ENCODE measurements around the gene ZMAT3.
"Not testable (repeated sequence)": the region's sequence is repeated elsewhere in the genome, so short reads cannot be mapped to it uniquely, and the experiment has no call there.

Gene ZMAT3

DNA sequence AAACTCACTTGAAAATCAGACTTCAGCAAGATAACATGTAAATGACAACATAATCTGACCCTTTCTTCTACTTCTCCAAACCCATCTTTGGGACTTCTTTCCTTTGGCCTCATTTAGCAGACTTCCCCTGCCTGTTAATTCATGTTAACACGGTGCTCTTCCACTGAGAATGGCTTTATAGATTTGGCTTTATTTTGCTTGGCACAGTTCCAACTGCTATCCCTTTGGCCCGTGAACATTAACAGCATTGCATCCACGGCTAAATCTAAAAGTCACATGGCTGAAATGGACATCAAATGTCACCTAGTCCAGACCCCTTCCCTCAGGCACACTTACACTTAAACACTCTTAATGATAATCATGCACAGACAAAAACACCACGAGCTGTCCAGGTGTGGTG lies 3.8 kb downstream of the ZMAT3 start:
- no peak for DNase-seq

DNA sequence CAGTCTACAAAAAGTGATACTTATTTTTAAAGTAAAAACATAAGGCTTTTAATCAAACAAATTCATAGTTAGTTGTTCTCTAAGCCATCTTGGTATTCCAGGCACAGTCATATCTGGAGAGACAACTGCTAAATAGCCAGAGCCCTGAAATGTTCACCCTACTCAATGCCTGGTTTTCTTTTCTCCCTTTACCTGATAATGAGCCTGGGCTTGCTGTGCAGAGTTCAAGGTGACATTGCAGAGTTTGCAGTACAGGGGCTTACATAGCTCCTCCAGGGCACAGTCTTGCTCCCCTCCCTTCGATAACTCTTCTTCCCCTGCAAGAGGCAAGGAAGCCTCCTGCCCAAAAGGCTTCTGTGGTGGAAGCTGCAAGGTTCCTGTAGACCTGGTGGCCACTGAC lies 4.3 kb downstream of the ZMAT3 start:
- DNase-seq, result no peak

DNA sequence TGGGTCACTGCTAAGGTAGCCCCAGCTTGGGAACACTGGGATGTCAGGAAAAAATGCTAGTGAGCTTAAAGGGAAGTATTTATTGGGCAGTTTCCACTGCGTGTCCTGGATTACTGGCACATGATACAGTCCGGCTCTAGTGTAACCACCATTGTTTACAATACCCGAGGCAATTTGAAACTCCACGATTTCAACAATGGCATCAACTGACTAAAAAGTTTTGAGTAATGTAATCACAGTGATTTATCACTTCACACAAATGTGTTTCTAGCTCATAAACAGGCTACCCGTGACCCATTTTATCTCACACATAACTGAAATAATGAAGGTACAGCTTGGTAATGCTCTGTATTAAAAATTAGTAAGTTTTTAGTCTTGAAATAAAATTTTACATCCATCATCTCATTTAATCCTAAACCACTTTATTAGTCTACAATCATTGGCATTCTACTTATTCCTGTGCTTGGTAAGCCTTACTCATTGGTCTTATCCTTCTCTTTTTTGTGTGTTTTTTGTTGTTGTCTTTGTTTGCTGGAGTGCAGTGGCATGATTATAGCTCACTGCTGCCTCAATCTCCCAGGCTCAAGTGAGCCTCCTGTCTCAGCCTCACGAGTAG lies 7.6 kb downstream of the ZMAT3 start:
- DNase-seq, result no peak

DNA sequence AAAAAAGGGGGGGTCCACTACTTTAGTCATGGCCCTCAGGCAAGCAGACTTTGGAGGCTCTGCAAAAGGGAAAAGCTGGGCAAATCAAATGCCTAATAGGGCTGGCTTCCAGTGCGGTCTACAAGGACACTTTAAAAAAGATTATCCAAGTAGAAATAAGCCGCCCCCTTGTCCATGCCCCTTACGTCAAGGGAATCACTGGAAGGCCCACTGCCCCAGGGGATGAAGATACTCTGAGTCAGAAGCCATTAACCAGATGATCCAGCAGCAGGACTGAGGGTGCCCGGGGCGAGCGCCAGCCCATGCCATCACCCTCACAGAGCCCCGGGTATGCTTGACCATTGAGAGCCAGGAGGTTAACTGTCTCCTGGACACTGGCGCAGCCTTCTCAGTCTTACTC lies 15.3 kb downstream of the ZMAT3 start:
- DNase-seq, result no peak

DNA sequence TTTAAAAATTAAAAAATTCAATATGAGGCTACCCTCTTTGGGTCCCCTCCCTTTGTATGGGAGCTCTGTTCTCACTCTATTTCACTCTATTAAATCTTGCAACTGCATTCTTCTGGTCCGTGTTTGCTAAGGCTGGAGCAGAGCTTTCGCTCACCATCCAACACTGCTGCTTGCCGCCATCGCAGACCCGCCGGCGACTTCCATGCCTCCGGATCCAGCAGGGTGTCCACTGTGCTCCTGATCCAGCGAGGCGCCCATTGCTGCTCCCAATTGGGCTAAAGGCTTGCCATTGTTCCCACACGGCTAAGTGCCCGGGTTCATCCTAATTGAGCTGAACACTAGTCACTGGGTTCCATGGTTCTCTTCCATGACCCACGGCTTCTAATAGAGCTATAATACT lies 17.0 kb downstream of the ZMAT3 start:
- DNase-seq, result not testable (repeated sequence)

DNA sequence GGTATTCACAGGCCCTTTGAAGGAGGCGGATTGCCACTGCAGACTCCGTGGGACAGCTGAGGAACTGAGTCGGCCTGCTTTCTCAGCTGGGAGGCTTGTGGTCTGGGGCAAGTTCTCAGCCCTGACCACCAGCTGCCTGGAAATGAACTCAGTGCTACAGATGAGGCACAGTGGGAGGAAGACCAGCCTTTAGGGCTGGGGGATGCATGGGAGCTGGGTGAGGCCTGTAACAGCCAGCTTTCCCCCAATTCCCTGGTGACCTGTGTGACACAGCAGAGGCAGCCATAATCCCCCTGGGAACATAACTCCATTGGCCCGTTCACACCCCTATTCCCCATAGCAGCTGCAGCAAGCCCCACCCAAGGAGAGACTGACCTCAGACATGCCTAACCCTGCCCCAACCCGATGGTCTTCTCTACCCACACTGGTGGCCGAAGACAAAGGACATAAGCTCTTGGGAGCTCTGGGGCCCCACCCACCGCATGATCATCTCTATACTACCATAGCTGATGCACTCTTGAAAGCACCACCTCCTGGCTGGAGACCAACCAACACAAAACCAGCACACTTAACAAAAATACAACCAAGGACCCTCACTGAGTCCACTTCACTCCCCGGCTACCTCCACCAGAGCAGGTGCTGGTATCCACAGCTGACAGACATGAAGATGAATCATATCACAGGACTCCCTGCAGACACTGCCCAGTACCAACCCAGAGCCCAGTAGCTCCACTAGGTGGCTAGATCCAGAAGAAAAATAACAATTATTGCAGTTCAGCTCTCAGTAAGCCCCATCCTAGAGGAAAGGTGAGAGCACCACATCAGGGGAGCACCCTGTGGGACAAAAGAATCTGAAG lies 24.9 kb downstream of the ZMAT3 start:
- DNase-seq, result no peak

DNA sequence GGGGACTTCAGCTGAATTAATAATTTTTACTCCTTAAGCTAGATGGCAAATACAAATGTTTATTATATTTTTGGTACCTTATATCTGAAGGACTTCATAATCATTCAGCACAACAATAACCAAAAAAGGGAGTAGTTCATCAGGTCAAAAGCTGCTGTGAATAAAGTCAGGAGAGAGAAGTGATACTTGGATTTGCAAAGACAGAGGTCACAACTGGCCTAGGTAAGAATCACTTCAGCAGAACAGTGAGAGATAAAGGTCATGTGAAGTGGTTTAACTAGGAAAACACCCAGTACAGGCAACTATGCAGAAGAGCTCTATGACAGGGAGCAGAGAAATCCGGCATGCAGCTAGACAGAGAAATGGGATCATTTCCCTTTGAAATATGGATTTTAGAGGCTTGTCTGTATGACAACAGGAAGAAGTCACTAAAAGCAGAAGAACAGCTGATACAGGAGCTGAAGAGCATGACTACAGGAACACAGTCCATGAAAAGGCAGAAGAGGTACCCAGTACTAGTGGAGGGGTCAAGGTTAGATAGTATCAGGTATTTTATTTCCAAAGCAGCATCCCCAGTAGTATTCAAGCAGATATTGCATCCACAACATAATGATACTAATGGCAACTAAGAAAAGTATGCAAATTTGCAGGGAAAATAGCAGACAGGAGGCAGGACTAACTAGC lies 25.7 kb downstream of the ZMAT3 start:
- no peak for DNase-seq

DNA sequence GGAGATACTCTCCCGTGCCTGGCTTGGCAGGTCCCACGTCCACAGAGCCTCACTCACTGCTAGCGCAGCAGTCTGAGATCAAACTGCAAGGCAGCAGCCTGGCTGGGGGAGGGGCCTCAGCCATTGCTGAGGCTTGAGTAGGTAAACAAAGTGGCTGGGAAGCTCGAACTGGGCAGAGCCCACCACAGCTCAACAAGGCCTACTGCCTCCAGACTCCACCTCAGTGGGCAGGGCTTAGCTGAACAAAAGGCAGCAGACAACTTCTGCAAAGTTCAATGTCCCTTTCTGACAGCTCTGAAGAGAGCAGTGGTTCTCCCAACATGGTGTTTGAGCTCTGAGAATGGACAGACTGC lies 32.7 kb downstream of the ZMAT3 start:
- not testable (repeated sequence) for DNase-seq

DNA sequence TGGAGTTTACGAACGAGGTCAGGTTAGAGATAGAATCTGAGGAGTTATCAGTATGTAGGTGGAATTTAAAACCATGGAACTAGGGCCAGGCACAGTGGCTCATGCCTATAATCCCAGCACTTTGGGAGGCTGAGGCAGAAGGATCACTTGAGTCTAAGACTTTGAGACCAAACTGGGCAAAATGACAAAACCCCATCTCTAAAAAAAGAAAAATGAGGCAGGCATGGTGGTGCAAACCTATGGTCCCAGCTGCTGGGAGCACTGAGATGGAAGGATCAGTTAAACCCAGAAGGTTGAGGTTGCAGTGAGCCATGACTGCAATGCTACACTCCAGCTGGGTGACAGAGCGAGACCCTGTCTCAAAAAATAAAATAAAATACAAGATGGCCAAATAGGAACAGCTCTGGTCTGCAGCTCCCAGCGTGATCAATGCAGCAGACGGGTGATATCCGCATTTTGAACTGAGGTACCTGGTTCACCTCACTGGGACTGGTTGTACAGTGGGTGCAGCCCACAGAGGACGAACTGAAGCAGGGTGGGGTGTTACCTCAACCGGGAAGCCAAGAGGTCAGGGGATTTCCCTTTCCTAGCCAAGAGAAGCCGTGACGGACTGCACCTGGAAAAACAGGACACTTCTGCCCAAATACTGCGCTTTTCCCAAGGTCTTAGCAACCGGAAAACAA lies 33.3 kb downstream of the ZMAT3 start:
- no peak for DNase-seq

DNA sequence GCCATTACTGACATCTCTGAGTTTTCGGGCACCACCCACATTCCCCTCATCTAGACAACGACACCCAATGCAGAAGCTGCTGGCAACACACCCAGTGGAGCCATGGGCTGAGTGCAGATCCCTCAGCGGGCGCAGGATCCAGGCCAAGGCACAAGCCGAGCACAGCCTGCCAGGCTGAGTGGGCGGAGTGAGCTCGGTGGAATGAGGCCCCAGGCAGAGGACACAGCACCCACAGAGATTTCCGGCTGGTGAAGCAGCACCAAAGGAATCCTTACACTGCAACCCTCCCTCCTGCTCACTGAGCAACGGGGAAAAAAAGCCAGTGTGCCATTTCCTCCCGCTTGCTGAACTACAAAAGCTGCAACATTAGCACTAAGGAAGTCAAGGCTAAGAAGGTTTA lies 34.3 kb downstream of the ZMAT3 start:
- peak; percentile 8 for DNase-seq

DNA sequence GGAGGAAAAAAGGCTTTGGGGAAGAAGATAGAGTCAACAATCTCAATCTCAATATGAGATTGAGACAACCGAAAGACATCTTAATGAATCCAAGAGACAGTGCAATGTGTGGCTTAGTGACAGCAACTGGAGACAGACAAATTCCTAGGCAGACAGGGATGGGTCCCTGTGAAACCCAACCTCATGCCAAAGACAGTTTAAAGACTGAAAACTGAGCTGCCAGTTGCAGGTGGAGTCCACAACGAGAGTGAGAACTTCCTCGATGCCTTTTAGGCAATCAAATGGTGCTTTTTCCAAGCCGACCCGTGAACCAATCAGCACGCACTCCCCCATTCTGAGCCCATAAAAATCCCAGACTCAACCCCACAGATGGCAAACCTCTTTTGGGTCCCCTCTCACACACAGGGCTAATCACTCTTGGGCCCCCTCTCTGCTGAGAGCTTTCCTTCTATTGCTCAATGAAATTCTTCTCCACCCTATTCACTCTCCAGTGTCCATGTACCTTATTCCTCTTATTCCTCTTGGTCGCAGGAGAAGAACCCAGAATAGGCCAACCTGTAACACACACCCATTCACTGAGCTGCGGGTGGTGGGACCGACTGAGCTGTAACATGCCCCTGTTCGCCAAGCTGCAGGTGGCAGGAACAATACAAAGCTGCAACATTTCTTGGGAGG lies 34.8 kb downstream of the ZMAT3 start:
- no peak for DNase-seq

DNA sequence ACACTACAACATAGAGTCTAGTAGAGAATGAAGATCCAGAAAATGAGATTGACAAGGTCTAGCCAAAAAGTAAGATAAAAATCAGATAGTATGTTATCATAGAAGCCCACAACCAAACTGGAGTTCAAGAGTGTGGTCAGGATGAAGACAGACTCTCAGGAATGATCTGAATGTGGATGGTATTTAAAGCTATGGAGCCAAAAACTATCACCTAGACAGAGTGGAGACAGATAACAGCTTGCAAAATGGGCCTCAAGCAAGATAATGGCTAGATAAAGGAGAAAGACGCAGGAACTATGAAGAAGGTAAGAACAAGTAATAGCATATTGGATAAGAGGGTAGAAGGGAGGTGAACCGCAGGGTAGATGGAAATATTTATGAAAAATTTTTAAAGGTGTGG lies 35.4 kb downstream of the ZMAT3 start:
- no peak for DNase-seq

DNA sequence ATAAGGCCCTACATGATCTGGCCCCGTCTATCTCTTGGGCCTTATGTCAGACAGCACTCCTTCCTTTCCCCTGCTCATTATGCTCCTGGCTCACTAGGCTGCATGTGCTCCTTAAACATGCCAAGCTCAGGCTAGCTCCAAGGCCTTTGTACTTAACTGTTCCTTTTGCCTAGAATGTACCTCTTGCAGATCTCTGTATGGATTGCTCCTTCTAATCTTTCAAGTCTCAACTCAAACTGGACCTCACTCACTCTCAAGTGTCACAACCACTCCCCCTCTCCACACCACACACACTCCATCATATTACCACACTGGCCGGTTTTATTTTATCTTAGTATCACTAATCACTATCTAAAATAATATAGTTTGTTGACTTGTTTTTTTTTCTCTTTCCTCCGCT lies 36.4 kb downstream of the ZMAT3 start:
- DNase-seq, result no peak

DNA sequence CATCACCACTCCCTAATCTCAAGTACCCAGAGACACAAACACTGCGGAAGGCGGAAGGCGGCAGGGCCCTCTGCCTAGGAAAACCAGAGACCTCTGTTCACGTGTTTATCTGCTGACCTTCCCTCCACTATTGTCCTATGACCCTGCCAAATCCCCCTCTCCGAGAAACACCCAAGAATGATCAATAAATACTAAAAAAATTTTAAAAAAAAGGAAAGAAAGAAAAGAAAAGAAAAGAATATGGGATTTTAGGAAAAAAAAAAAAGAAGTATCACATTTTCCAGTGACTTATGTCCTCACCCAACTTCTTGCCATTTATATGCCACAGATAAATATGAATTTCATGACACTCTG lies 38.3 kb downstream of the ZMAT3 start:
- DNase-seq, result not testable (repeated sequence)

DNA sequence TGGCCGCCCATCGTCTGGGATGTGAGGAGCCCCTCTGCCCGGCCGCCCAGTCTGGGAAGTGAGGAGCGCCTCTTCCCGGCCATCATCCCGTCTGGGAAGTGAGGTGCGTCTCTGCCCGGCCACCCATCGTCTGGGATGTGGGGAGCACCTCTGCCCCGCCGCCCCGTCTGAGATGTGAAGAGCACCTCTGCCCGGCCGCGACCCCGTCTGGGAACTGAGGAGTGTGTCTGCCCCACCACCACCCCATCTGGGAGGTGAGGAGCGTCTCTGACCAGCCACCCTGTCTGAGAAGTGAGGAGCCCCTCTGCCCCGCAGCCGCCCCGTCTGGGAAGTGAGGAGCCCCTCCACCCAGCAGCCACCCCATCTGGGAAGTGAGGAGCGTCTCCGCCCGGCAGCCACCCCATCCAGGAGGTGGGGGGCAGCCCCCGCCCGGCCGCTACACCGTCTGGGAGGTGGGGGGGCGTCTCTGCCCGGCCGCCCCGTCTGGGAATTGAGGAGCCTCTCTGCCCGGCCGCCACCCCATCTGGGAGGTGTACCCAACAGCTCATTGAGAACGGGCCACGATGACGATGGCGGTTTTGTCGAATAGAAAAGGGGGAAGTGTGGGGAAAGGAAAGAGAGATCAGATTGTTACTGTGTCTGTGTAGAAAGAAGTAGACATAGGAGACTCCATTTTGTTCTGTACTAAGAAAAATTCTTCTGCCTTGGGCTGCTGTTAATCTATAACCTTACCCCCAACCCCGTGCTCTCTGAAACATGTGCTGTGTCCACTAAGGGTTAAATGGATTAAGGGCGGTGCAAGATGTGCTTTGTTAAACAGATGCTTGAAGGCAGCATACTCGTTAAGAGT lies 38.9 kb downstream of the ZMAT3 start:
- DNase-seq, result not testable (repeated sequence)

DNA sequence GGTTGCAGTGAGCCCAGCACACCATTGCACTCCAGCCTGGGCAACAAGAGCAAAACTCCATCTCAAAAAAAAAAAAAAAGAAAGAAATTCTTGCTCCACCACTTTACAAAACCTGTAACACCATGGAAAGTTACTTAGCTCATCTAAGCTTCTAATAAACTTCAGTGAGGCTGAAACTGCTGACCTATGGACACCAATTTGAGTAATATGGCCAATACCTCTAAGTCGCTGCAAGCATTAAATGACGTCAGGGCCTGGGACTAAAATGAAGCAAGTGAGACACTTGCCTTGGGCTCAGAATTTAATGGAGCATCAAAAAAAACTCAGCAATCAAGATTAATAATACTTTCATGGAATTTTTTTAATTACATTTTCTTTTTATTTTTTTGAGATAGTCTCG lies 42.5 kb downstream of the ZMAT3 start:
- no peak for DNase-seq

DNA sequence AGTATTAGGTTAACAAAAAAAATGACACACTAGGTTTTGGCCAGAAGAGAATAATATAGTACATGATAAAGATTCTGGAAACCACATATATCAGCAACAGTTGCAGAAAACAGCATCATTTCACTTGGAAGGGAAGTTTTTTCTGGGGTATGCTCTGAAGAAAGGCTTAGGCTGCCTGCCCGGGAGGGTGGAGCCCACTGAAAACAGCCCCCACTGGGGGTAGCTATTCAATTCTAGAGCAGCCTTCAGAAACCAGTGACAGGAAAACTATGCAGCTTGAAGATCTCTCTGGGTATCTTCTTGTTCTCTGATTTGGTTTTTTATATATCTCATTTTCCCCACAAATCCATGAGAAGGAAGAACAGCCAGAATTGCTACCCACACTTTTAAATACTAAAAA lies 43.2 kb downstream of the ZMAT3 start:
- no peak for DNase-seq

DNA sequence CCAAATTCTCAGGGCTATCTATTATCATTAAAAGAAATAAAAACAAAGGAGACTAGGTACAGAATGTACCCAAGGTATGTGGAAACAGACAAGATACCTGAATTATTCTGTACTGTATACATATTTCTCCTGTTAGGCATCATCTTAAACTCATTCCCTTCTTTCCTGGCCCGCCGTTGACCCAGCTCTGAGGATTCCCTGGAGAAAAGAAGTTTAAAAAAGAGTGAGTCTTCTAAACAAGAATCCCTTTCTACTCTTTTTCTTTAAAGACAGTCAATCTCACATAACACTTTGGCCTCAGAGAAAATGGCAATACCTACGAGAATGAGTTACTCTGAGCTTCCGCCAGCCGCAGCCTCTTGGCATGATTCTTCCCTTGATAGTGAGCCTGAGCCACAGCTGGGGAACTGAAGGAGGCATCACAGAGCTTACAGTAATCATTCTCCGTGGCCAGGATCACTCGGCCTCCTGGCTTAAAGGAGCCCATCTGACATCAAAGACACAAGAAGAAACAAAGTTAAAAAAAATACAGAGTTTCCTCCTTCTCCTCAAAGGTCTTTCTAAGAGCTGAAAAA lies 44.2 kb downstream of the ZMAT3 start:
- no peak for DNase-seq

DNA sequence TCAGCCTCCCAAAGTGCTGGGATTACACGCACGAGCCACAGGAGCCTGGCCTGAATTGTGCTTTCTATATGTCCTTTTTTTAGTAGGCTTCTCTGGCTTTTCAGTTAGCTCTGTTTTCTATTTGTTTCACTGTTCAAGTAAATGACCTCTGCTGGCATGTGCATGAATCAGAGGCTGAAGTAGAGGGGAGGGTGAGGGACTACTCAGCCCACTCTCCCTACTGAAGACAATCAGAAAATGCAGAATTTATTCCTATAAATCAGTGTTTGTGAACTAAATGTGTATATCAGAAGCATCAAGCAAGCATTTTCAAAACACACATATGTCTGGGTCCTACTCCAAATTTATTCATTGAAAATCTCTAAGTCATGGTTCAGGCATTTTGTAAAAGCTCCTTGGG lies 45.0 kb downstream of the ZMAT3 start:
- DNase-seq, result no peak

DNA sequence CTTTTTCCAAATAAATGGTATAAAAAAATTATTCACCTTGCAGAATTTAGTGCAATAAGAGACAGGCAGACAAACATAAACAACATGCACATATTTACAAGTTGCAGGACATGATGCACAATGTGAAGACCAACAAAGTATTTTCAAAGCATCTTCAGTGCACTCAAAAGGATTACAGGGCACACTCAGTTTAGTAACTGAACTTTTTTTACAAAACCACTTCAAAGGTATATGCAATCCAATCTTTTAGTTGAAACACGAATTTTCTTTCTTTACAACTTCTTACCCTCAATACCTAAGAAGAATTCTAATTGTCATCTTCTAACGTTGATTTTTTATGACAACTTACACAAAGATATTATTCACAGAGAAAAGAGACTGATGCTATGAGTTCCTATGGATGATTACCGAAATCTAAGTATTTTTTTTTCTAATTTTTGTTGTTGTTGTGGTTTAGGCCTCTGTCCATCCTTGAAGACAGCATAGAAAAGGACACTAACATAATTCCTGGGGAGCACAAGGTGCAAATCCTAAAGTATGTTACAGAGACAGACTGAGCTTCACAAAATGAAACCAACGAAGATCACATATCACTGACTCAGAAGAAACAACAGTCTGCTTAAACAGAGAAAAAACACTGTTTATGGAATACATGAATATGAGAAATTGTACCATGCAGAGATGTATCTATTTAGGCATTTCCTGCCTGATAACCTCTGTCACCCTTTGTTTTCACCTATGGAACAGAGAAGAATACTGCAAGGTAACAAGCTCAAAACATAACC lies 50.3 kb downstream of the ZMAT3 start:
- no peak for DNase-seq

DNA sequence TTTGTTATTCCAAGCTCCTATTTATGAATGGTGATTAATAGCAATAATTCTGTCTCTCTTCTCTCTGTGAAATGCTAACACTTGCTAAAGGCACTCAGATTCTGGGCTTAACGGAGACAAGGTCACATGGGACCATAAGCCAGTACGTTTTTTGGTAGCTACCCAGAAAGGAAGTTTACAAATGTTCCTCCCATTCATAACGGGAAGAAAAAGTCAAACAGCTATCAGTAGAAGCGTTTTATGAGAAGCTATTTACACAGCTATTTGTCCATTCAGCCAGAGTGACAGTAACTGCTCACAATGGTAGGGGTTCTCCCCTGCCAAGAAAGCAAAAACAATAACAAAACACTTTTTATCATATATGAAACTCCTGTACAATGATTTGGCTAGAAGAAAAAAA lies 51.5 kb downstream of the ZMAT3 start:
- no peak for DNase-seq
